Kidney tubule cell (primary cell): ENCODE measurements around the gene DNAJB12.
A peak's percentile ranks its signal among the peaks of the same experiment; 100 is the strongest.

Experiments
- DNase-seq: peaks from one replicate; pipeline ENCODE4 v3.0.0-alpha.2; 2018; ENCODE audit warnings: low spot score

DNAJB12 gene

DNA sequence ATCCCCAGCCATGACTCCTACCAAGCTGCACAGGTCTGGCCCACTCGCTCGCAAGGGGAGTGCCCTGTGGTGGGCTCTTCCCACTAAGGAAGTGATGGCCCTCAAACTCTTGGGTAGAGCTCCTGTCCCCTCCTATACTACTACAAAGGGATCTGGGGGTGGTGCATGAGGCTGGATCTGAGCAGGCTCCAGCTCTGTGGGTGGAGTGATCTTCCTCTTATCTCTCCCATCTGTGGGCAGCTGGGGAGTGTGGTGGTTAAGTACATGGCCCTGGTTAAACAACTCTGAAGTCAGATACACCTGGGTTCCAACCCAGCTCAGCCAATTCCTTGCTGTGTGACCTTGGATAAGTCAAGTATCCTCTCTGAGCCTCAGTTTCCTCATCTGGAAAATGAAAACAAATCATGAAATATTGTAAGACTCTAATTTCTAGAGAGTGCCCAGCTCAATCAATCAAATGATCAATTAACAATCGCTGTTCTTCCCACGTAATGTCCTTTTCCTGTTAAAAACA, 63.6 kb downstream of the DNAJB12 start:
- no peak for DNase-seq

GRCh38 chr10:72285972-72286521, 68.7 kb downstream of the DNAJB12 start:
- DNase-seq = peak; percentile 72

DNA sequence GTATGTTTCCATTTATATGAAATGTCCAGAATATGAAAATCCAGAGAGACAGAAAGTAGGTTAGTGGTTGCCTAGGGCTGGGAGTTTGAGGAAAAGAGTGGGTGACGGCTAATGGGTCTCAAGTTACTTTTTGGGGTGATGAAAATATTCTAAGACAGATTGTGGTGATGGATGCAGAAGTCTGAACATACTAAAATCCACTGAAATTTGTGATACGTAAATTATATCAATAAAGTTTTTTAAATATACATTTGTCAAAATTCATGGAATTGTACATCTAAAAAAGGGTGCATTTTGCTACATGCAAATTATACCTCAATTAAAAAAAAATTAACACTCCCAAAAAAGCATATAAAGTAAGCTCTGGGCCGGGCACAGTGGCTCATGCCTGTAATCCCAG, 71.6 kb downstream of the DNAJB12 start:
- DNase-seq = no peak
